Measurements from ENCODE around the gene ARID4B.

- no peak for TF ChIP-seq ZFP36L2 (CRISPR knock-in tag; IDR thresholded peaks at IDR 0.05)
- TF ChIP-seq REXO4 (CRISPR knock-in tag; IDR thresholded peaks at IDR 0.05; ENCODE audit: borderline replicate concordance): no peak
- no peak for TF ChIP-seq SP1 (IDR thresholded peaks at IDR 0.05)
- TF ChIP-seq SP1 (CRISPR knock-in tag; IDR thresholded peaks at IDR 0.05): no peak
- TF ChIP-seq MAX (IDR thresholded peaks at IDR 0.05): no peak
- TF ChIP-seq, protein P1, sequence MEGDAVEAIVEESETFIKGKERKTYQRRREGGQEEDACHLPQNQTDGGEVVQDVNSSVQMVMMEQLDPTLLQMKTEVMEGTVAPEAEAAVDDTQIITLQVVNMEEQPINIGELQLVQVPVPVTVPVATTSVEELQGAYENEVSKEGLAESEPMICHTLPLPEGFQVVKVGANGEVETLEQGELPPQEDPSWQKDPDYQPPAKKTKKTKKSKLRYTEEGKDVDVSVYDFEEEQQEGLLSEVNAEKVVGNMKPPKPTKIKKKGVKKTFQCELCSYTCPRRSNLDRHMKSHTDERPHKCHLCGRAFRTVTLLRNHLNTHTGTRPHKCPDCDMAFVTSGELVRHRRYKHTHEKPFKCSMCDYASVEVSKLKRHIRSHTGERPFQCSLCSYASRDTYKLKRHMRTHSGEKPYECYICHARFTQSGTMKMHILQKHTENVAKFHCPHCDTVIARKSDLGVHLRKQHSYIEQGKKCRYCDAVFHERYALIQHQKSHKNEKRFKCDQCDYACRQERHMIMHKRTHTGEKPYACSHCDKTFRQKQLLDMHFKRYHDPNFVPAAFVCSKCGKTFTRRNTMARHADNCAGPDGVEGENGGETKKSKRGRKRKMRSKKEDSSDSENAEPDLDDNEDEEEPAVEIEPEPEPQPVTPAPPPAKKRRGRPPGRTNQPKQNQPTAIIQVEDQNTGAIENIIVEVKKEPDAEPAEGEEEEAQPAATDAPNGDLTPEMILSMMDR (CRISPR knock-in tag; IDR thresholded peaks at IDR 0.05): no peak
- TF ChIP-seq ZNF546 (CRISPR knock-in tag; conservative IDR thresholded peaks at IDR 0.05): no peak
- TF ChIP-seq MAFF (IDR thresholded peaks at IDR 0.05; ENCODE audit: low read depth, low read length): no peak
- no peak for TF ChIP-seq POLR2AphosphoS2 (IDR thresholded peaks at IDR 0.05; ENCODE audit: low read depth, low read length)
- TF ChIP-seq TSC22D2 (CRISPR knock-in tag; IDR thresholded peaks at IDR 0.05; ENCODE audit: borderline replicate concordance): no peak
- TF ChIP-seq RBM22 (optimal IDR thresholded peaks at IDR 0.05; ENCODE audit: low read length): no peak
- TF ChIP-seq NFE2L2 (IDR thresholded peaks at IDR 0.05; ENCODE audit: low read length): no peak
Measured at GRCh38 chr1:235229868-235230267, 98.1 kb downstream of the ARID4B start.

Measured in HepG2 (cell line).